Thoracic aorta (tissue), 2 donors: ENCODE results near the gene GCGR. TPM values are rescaled to one million over a fixed set of nuclear protein-coding genes. Genes with fewer than 3 reads are reported as not detected.
A peak's percentile ranks its signal among the peaks of the same experiment; 100 is the strongest.

Experiments used
- ATAC-seq: fragments of 150-250 bp; one replicate; pipeline ENCODE4 v1.8.0; 2017; ENCODE audit warnings: low read depth; ENCODE audit not compliant: insufficient number of reproducible peaks, low FRiP score
- DNase-seq: peaks from one replicate; pipeline ENCODE4 v3.0.0-alpha.2; 2020; ENCODE audit warnings: low spot score
- H3K27ac ChIP-seq, 2 donors: fragments of 200-600 bp; sonication (generic); 1 replicate in 1 of 2; 2 replicates in 1 of 2; pipeline ENCODE4 v1.5.1; 2016; ENCODE audit warnings: mild to moderate bottlenecking in 2 of 2, moderate library complexity in 2 of 2
- H3K27me3 ChIP-seq: fragments of 200-600 bp; sonication (generic); replicated peaks from 2 replicates; pipeline ENCODE4 v1.6.0; 2016; ENCODE audit warnings: mild to moderate bottlenecking; ENCODE audit not compliant: insufficient read depth
- H3K36me3 ChIP-seq: fragments of 200-600 bp; sonication (generic); one replicate; pipeline ENCODE4 v1.5.1; 2016
- H3K4me1 ChIP-seq, 2 donors: fragments of 200-600 bp; sonication (generic); 1 replicate in 1 of 2; 2 replicates in 1 of 2; pipeline versions ENCODE4 v1.5.1 to v1.6.0; 2016; ENCODE audit warnings: low read depth in 2 of 2, mild to moderate bottlenecking in 1 of 2; ENCODE audit not compliant: control insufficient read depth in 1 of 2
- H3K4me3 ChIP-seq: fragments of 200-600 bp; sonication (generic); 2 replicates; pipeline ENCODE4 v1.5.1; 2016; ENCODE audit warnings: mild to moderate bottlenecking
- H3K9me3 ChIP-seq: fragments of 200-600 bp; sonication (generic); 2 replicates; pipeline ENCODE4 v1.5.1; 2016
- total RNA-seq, 2 donors: library from RNA; depleted of rRNA; stranded (reverse); fragments of >200 nt; gene quantifications; one replicate each; pipeline versions ENCODE4 v1.1.0 to v1.2.3, GENCODE V29; 2016
- TF ChIP-seq, protein P1 (sequence below): fragments of 200-600 bp; sonication (generic); IDR thresholded peaks from one replicate; pipeline ENCODE4 v1.5.1; 2019; ENCODE audit warnings: antibody characterized with exemption

Gene GCGR
- total RNA-seq, 2 donors from 2014 or later: not detected

DNA sequence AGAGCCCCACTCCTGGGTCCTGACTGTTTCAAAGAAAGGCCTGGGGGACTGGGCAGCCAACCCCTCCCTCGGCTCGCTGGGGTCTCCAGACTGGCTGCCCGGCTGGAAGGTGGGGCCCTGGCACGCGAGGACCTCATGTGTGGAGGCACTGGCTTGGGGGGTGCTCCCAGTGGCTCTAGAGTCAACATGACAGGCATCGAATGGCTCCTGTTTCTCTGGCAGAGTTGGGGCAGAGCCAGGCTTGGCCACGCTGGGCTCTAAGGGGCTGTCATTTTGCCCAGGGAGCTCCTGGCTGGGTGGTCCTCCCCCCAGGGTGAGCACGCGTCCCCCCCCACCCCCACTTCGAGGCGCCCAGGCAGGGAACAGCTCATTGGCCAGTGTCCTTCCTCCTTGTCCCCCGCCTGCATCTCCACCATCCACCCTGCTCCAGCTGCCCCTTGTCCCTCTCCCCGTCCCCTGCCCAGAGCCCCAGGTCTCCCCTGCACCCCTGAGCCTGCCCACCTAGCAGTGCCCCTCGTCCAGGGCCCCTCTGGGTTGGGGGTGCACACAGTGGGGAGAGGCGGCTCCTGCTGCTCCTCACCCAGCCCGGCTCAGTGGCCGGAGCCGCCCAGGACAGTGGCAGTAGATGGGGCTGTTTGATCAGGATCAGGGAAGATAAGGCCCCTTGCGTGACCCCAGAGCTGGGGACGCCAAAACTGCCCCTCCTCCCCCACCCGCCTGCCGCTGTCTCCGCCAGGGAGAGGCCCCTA, 2.7 kb downstream of the GCGR start:
- Histone ChIP-seq H3K4me1 (peaks cover 0 to 18% of the 10 kb centered on the region in 2 donors), H3K4me3 (no peak overlapping the region), H3K27ac (no peak overlapping the region), H3K27me3 (peaks cover 17% of the 10 kb centered on the region), H3K36me3 (no peaks in the 10 kb centered on the region), H3K9me3 (no peaks in the 10 kb centered on the region)
- ATAC-seq (no peak), DNase-seq (no peak)
- TF ChIP-seq, protein P1, sequence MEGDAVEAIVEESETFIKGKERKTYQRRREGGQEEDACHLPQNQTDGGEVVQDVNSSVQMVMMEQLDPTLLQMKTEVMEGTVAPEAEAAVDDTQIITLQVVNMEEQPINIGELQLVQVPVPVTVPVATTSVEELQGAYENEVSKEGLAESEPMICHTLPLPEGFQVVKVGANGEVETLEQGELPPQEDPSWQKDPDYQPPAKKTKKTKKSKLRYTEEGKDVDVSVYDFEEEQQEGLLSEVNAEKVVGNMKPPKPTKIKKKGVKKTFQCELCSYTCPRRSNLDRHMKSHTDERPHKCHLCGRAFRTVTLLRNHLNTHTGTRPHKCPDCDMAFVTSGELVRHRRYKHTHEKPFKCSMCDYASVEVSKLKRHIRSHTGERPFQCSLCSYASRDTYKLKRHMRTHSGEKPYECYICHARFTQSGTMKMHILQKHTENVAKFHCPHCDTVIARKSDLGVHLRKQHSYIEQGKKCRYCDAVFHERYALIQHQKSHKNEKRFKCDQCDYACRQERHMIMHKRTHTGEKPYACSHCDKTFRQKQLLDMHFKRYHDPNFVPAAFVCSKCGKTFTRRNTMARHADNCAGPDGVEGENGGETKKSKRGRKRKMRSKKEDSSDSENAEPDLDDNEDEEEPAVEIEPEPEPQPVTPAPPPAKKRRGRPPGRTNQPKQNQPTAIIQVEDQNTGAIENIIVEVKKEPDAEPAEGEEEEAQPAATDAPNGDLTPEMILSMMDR: no peak

DNA sequence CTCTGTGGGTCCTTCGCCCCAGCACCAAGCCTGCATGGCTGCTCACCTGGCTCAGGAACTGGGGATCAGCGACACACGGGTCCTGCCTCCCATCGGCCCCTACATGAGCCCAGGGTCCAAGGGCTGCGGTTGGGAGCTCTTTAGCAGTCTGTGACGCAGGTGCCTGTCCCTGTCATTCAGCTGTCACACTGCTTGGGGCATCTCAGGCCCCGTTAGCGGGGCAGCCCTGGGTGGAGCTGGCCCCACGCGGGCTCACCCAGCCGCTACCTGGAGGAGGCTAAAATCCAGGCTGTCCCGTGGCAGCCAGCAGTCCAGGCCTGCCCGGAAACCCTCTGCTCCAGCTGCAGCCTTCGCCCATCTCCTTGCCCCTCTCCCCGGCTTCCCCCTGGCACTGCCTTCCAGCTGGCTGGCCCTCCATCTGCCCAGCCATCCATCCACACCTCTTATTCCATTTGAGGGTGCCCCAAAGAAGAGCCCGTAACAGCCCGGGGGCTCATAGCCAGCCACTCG, 3.3 kb downstream of the GCGR start:
- TF ChIP-seq, protein P1: no peak
- Histone ChIP-seq H3K4me3 (no peak overlapping the region), H3K9me3 (no peaks in the 10 kb centered on the region), H3K27ac (no peak overlapping the region), H3K27me3 (peaks cover 15% of the 10 kb centered on the region), H3K4me1 (peaks cover 0 to 18% of the 10 kb centered on the region in 2 donors), H3K36me3 (no peaks in the 10 kb centered on the region)
- DNase-seq (no peak), ATAC-seq (no peak)

DNA sequence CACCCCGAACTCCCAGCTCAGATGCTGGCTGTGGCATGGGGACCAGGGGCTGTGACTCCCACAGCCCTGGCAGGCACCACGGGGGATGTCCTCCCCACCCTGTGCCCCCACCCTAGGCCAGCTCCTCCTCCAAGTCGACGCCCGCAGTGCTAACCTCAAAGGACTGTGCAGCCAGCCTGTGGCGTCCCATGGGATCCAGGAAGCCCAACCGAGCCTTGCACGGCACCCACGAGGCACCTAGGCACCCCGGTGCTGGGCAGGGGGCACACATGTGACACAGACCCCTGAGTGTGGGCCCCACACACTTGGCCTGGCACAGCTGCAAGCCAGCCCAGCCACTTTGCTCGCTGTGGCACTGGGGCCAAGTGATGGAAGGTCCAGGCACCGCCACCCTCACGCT, 3.9 kb downstream of the GCGR start:
- peaks cover 14% of the 10 kb centered on the region for H3K27me3 ChIP-seq
- peak; percentile 9 for ATAC-seq
- H3K4me3 ChIP-seq: no peak overlapping the region
- no peak overlapping the region for H3K27ac ChIP-seq
- no peaks in the 10 kb centered on the region for H3K9me3 ChIP-seq
- no peaks in the 10 kb centered on the region for H3K36me3 ChIP-seq
- peaks cover 0 to 18% of the 10 kb centered on the region in 2 donors for H3K4me1 ChIP-seq
- TF ChIP-seq, protein P1: no peak
- DNase-seq: no peak

DNA sequence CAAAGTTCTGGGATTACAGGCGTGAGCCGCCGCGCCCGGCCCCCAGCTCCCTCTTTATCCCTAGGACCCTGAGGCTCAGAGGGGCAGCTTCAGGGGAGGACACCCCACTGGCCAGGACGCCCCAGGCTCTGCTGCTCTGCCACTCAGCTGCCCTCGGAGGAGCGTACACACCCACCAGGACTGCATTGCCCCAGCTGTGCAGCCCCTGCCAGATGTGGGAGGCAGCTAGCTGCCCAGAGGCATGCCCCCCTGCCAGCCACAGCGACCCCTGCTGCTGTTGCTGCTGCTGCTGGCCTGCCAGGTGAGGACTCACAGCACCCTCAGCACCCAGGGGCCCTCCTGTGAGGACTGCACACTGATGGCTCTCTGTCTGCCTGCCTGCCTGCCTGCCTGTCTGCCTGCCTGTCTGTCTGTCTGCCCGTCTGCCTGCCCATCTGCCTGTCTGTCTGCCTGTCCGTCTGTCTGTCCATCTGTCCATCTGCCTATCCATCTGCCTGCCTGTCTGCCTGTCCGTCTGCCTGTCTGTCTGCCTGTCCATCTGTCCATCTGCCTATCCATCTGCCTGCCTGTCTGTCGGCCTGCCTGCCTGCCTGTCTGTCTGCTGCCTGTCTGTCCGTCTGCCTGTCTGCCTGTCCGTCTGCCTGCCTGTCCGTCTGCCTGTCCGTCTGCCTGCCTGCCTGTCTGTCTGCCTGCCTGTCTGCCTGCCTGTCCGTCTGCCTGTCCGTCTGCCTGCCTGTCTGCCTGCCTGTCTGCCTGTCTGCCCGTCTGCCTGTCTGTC, 5.0 kb downstream of the GCGR start:
- Histone ChIP-seq H3K9me3 (no peaks in the 10 kb centered on the region), H3K4me3 (no peak overlapping the region), H3K36me3 (no peaks in the 10 kb centered on the region), H3K4me1 (peaks cover 0 to 13% of the 10 kb centered on the region in 2 donors), H3K27me3 (peaks cover 7% of the 10 kb centered on the region), H3K27ac (no peak overlapping the region)
- DNase-seq: no peak
- TF ChIP-seq, protein P1: no peak
- ATAC-seq: no peak

DNA sequence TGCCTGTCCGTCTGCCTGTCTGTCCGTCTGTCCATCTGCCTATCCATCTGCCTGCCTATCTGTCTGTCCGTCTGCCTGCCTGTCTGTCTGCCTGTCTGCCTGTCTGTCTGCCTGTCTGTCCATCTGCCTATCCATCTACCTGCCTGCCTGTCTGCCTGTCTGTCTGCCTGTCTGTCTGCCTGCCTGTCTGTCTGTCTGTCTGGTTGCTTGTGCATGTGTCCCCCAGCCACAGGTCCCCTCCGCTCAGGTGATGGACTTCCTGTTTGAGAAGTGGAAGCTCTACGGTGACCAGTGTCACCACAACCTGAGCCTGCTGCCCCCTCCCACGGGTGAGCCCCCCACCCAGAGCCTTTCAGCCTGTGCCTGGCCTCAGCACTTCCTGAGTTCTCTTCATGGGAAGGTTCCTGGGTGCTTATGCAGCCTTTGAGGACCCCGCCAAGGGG, 5.6 kb downstream of the GCGR start:
- no peak for DNase-seq
- TF ChIP-seq, protein P1: no peak
- no peaks in the 10 kb centered on the region for H3K9me3 ChIP-seq
- H3K27me3 ChIP-seq: peaks cover 5% of the 10 kb centered on the region
- H3K36me3 ChIP-seq: no peaks in the 10 kb centered on the region
- ATAC-seq: no peak
- no peak overlapping the region for H3K27ac ChIP-seq
- peaks cover 0 to 6% of the 10 kb centered on the region in 2 donors for H3K4me1 ChIP-seq
- H3K4me3 ChIP-seq: no peak overlapping the region
